ENCODE data around the gene SLC31A2.
A peak's percentile ranks its signal among the peaks of the same experiment; 100 is the strongest.

SLC31A2 gene

GRCh38 chr9:113163001-113163400 is 12.2 kb downstream of the SLC31A2 start:
- no peak for DNase-seq
- H3K27ac ChIP-seq (ENCODE audit: low read depth, low read length), result no peak overlapping the region
- no peak overlapping the region for H4K8ac ChIP-seq (ENCODE audit: low read depth, low read length)
- peaks cover 2% of the 10 kb centered on the region for H3K36me3 ChIP-seq (ENCODE audit: control insufficient read depth, insufficient read depth, low read length)
- no peak overlapping the region for H3K4me3 ChIP-seq (ENCODE audit: low read length)
- H3K27me3 ChIP-seq (ENCODE audit: insufficient read depth, low read length, poor library complexity), result no peaks in the 10 kb centered on the region
- no peak overlapping the region for H3K4ac ChIP-seq (ENCODE audit: low read depth, low read length)
- H3K9ac ChIP-seq (ENCODE audit: low read length), result no peak overlapping the region
- no peaks in the 10 kb centered on the region for H3K79me2 ChIP-seq (ENCODE audit: control insufficient read depth, insufficient read depth, low read length)
- H3K4me1 ChIP-seq (ENCODE audit: control insufficient read depth, low read depth, low read length), result peaks cover 5% of the 10 kb centered on the region
- no peak overlapping the region for H2BK15ac ChIP-seq (replicated peaks; ENCODE audit: low read depth)
- no peaks in the 10 kb centered on the region for H3K79me1 ChIP-seq (ENCODE audit: low read length)
- no peak overlapping the region for H2AK5ac ChIP-seq (ENCODE audit: low read length)
- no peak overlapping the region for H3K4me2 ChIP-seq (ENCODE audit: low read length)
- H3K23ac ChIP-seq (ENCODE audit: low read length), result no peak overlapping the region
- no peak overlapping the region for H2BK5ac ChIP-seq (ENCODE audit: low read length)
- no peak overlapping the region for H3K18ac ChIP-seq (ENCODE audit: low read length)
- no peak overlapping the region for H2BK120ac ChIP-seq (ENCODE audit: low read depth, low read length)
- no CpG with 5 or more reads among the region's 3 CpGs for WGBS (ENCODE audit: extremely low coverage, insufficient coverage, low lambda C conversion rate)
- no peak overlapping the region for H4K5ac ChIP-seq (ENCODE audit: low read length)
- H3K56ac ChIP-seq (ENCODE audit: low read length), result no peak overlapping the region

- Histone ChIP-seq H3K23ac (ENCODE audit: low read length) (no peak overlapping the region), H3K79me2 (ENCODE audit: control insufficient read depth, insufficient read depth, low read length) (no peaks in the 10 kb centered on the region), H2BK5ac (ENCODE audit: low read length) (no peak overlapping the region), H3K18ac (ENCODE audit: low read length) (no peak overlapping the region), H2BK15ac (replicated peaks; ENCODE audit: low read depth) (no peak overlapping the region), H3K27me3 (ENCODE audit: insufficient read depth, low read length, poor library complexity) (no peaks in the 10 kb centered on the region), H3K4me1 (ENCODE audit: control insufficient read depth, low read depth, low read length) (peaks cover 5% of the 10 kb centered on the region), H3K56ac (ENCODE audit: low read length) (no peak overlapping the region), H3K4me3 (ENCODE audit: low read length) (no peak overlapping the region), H3K27ac (ENCODE audit: low read depth, low read length) (no peak overlapping the region), H2BK120ac (ENCODE audit: low read depth, low read length) (no peak overlapping the region), H3K79me1 (ENCODE audit: low read length) (no peaks in the 10 kb centered on the region), H3K4me2 (ENCODE audit: low read length) (no peak overlapping the region), H3K36me3 (ENCODE audit: control insufficient read depth, insufficient read depth, low read length) (peaks cover 2% of the 10 kb centered on the region), H4K8ac (ENCODE audit: low read depth, low read length) (no peak overlapping the region), H2AK5ac (ENCODE audit: low read length) (no peak overlapping the region), H4K5ac (ENCODE audit: low read length) (no peak overlapping the region), H3K9ac (ENCODE audit: low read length) (no peak overlapping the region), H3K4ac (ENCODE audit: low read depth, low read length) (no peak overlapping the region)
- peak; percentile 30 for DNase-seq
- no CpG with 5 or more reads among the region's 4 CpGs for WGBS (ENCODE audit: extremely low coverage, insufficient coverage, low lambda C conversion rate)
These were observed 13.9 kb downstream of the SLC31A2 start for GRCh38 chr9:113164536-113165300.

GRCh38 chr9:113166039-113166438 is 15.2 kb downstream of the SLC31A2 start:
- H3K9ac ChIP-seq (ENCODE audit: low read length), result no peak overlapping the region
- H3K23ac ChIP-seq (ENCODE audit: low read length), result no peak overlapping the region
- no peak for DNase-seq
- H3K27ac ChIP-seq (ENCODE audit: low read depth, low read length), result no peak overlapping the region
- H3K4me3 ChIP-seq (ENCODE audit: low read length), result no peak overlapping the region
- H4K8ac ChIP-seq (ENCODE audit: low read depth, low read length), result no peak overlapping the region
- no peak overlapping the region for H2BK5ac ChIP-seq (ENCODE audit: low read length)
- no peaks in the 10 kb centered on the region for H3K79me1 ChIP-seq (ENCODE audit: low read length)
- H3K4ac ChIP-seq (ENCODE audit: low read depth, low read length), result no peak overlapping the region
- no peak overlapping the region for H3K56ac ChIP-seq (ENCODE audit: low read length)
- H3K79me2 ChIP-seq (ENCODE audit: control insufficient read depth, insufficient read depth, low read length), result no peaks in the 10 kb centered on the region
- H2AK5ac ChIP-seq (ENCODE audit: low read length), result no peak overlapping the region
- no peak overlapping the region for H2BK120ac ChIP-seq (ENCODE audit: low read depth, low read length)
- H3K27me3 ChIP-seq (ENCODE audit: insufficient read depth, low read length, poor library complexity), result no peaks in the 10 kb centered on the region
- no peak overlapping the region for H4K5ac ChIP-seq (ENCODE audit: low read length)
- peaks cover 2% of the 10 kb centered on the region for H3K4me1 ChIP-seq (ENCODE audit: control insufficient read depth, low read depth, low read length)
- WGBS (ENCODE audit: extremely low coverage, insufficient coverage, low lambda C conversion rate), result no CpG with 5 or more reads among the region's 4 CpGs
- H3K18ac ChIP-seq (ENCODE audit: low read length), result no peak overlapping the region
- H2BK15ac ChIP-seq (replicated peaks; ENCODE audit: low read depth), result no peak overlapping the region
- H3K36me3 ChIP-seq (ENCODE audit: control insufficient read depth, insufficient read depth, low read length), result peaks cover 4% of the 10 kb centered on the region
- no peak overlapping the region for H3K4me2 ChIP-seq (ENCODE audit: low read length)

GRCh38 chr9:113168809-113169208 is 18.0 kb downstream of the SLC31A2 start:
- no peaks in the 10 kb centered on the region for H3K4me1 ChIP-seq (ENCODE audit: control insufficient read depth, low read depth, low read length)
- H4K5ac ChIP-seq (ENCODE audit: low read length), result no peak overlapping the region
- no peak overlapping the region for H3K27ac ChIP-seq (ENCODE audit: low read depth, low read length)
- H2BK15ac ChIP-seq (replicated peaks; ENCODE audit: low read depth), result no peak overlapping the region
- H3K79me2 ChIP-seq (ENCODE audit: control insufficient read depth, insufficient read depth, low read length), result no peaks in the 10 kb centered on the region
- H3K56ac ChIP-seq (ENCODE audit: low read length), result no peak overlapping the region
- no peak overlapping the region for H2BK5ac ChIP-seq (ENCODE audit: low read length)
- H3K4me3 ChIP-seq (ENCODE audit: low read length), result no peak overlapping the region
- H3K18ac ChIP-seq (ENCODE audit: low read length), result no peak overlapping the region
- no peaks in the 10 kb centered on the region for H3K27me3 ChIP-seq (ENCODE audit: insufficient read depth, low read length, poor library complexity)
- no peak overlapping the region for H3K4me2 ChIP-seq (ENCODE audit: low read length)
- WGBS (ENCODE audit: extremely low coverage, insufficient coverage, low lambda C conversion rate), result no CpG with 5 or more reads among the region's 5 CpGs
- H3K23ac ChIP-seq (ENCODE audit: low read length), result no peak overlapping the region
- DNase-seq, result no peak
- no peak overlapping the region for H3K9ac ChIP-seq (ENCODE audit: low read length)
- no peaks in the 10 kb centered on the region for H3K79me1 ChIP-seq (ENCODE audit: low read length)
- no peak overlapping the region for H2BK120ac ChIP-seq (ENCODE audit: low read depth, low read length)
- H3K4ac ChIP-seq (ENCODE audit: low read depth, low read length), result no peak overlapping the region
- H2AK5ac ChIP-seq (ENCODE audit: low read length), result no peak overlapping the region
- no peak overlapping the region for H4K8ac ChIP-seq (ENCODE audit: low read depth, low read length)
- H3K36me3 ChIP-seq (ENCODE audit: control insufficient read depth, insufficient read depth, low read length), result peaks cover 8% of the 10 kb centered on the region

GRCh38 chr9:113173341-113173740 is 22.5 kb downstream of the SLC31A2 start:
- peaks cover 6% of the 10 kb centered on the region for H3K36me3 ChIP-seq (ENCODE audit: control insufficient read depth, insufficient read depth, low read length)
- no peak overlapping the region for H3K4ac ChIP-seq (ENCODE audit: low read depth, low read length)

GRCh38 chr9:113176803-113177202 is 26.0 kb downstream of the SLC31A2 start:
- Histone ChIP-seq H3K27ac (ENCODE audit: low read depth, low read length) (no peak overlapping the region), H2BK120ac (ENCODE audit: low read depth, low read length) (no peak overlapping the region), H4K8ac (ENCODE audit: low read depth, low read length) (no peak overlapping the region), H3K23ac (ENCODE audit: low read length) (no peak overlapping the region), H3K56ac (ENCODE audit: low read length) (no peak overlapping the region), H4K5ac (ENCODE audit: low read length) (no peak overlapping the region), H3K9ac (ENCODE audit: low read length) (no peak overlapping the region), H2BK15ac (replicated peaks; ENCODE audit: low read depth) (no peak overlapping the region), H3K4ac (ENCODE audit: low read depth, low read length) (no peak overlapping the region), H3K36me3 (ENCODE audit: control insufficient read depth, insufficient read depth, low read length) (peaks cover 3% of the 10 kb centered on the region), H3K18ac (ENCODE audit: low read length) (no peak overlapping the region), H3K4me1 (ENCODE audit: control insufficient read depth, low read depth, low read length) (no peaks in the 10 kb centered on the region), H2AK5ac (ENCODE audit: low read length) (no peak overlapping the region), H3K27me3 (ENCODE audit: insufficient read depth, low read length, poor library complexity) (no peaks in the 10 kb centered on the region), H2BK5ac (ENCODE audit: low read length) (no peak overlapping the region), H3K4me3 (ENCODE audit: low read length) (no peak overlapping the region), H3K4me2 (ENCODE audit: low read length) (no peak overlapping the region), H3K79me2 (ENCODE audit: control insufficient read depth, insufficient read depth, low read length) (no peaks in the 10 kb centered on the region), H3K79me1 (ENCODE audit: low read length) (no peaks in the 10 kb centered on the region)
- no CpG with 5 or more reads among the region's 6 CpGs for WGBS (ENCODE audit: extremely low coverage, insufficient coverage, low lambda C conversion rate)
- DNase-seq, result no peak

More at GRCh38 chr9:113173341-113173740, 22.5 kb downstream of the SLC31A2 start:
- H3K4me3 ChIP-seq (ENCODE audit: low read length), result no peak overlapping the region
- H2BK15ac ChIP-seq (replicated peaks; ENCODE audit: low read depth), result no peak overlapping the region
- H2BK120ac ChIP-seq (ENCODE audit: low read depth, low read length), result no peak overlapping the region
- WGBS (ENCODE audit: extremely low coverage, insufficient coverage, low lambda C conversion rate), result no CpG with 5 or more reads among the region's 3 CpGs
- no peak overlapping the region for H3K9ac ChIP-seq (ENCODE audit: low read length)
- no peak overlapping the region for H4K5ac ChIP-seq (ENCODE audit: low read length)
- no peaks in the 10 kb centered on the region for H3K79me2 ChIP-seq (ENCODE audit: control insufficient read depth, insufficient read depth, low read length)
- no peaks in the 10 kb centered on the region for H3K79me1 ChIP-seq (ENCODE audit: low read length)
- H3K23ac ChIP-seq (ENCODE audit: low read length), result no peak overlapping the region
- H3K4me1 ChIP-seq (ENCODE audit: control insufficient read depth, low read depth, low read length), result no peaks in the 10 kb centered on the region
- no peak overlapping the region for H2AK5ac ChIP-seq (ENCODE audit: low read length)
- H3K18ac ChIP-seq (ENCODE audit: low read length), result no peak overlapping the region
- no peak overlapping the region for H3K4me2 ChIP-seq (ENCODE audit: low read length)
- no peak overlapping the region for H2BK5ac ChIP-seq (ENCODE audit: low read length)
- no peak overlapping the region for H4K8ac ChIP-seq (ENCODE audit: low read depth, low read length)
- H3K27ac ChIP-seq (ENCODE audit: low read depth, low read length), result no peak overlapping the region
- H3K56ac ChIP-seq (ENCODE audit: low read length), result no peak overlapping the region
- DNase-seq, result no peak
- H3K27me3 ChIP-seq (ENCODE audit: insufficient read depth, low read length, poor library complexity), result no peaks in the 10 kb centered on the region
